HFFc6 (cell line): ENCODE measurements around the gene ONECUT1. TPM values are rescaled to one million over a fixed set of nuclear protein-coding genes. Genes with fewer than 3 reads are reported as not detected.

ENCODE experiments used
- DNase-seq: peaks from one replicate; pipeline ENCODE4 v3.0.0-alpha.2; 2018
- H3K27ac Mint-ChIP-seq: 2 replicates; pipeline ENCODE4 v1.8.0; 2020; ENCODE audit warnings: mild to moderate bottlenecking, mixed read lengths
- H3K27me3 Mint-ChIP-seq: 2 replicates; pipeline ENCODE4 v1.8.0; 2021; ENCODE audit warnings: mild to moderate bottlenecking, moderate library complexity, mixed read lengths; ENCODE audit not compliant: insufficient read depth
- H3K36me3 Mint-ChIP-seq: 2 replicates; pipeline ENCODE4 v1.8.0; 2021; ENCODE audit warnings: low read depth, mixed read lengths
- H3K4me1 Mint-ChIP-seq: 2 replicates; pipeline ENCODE4 v1.8.0; 2020; ENCODE audit warnings: low read depth, mixed read lengths
- H3K4me3 Mint-ChIP-seq: 2 replicates; pipeline ENCODE4 v1.8.0; 2020; ENCODE audit warnings: mild to moderate bottlenecking, moderate library complexity, mixed read lengths
- H3K9me3 Mint-ChIP-seq: 2 replicates; pipeline ENCODE4 v1.8.0; 2020; ENCODE audit warnings: mild to moderate bottlenecking, mixed read lengths
- CTCF ChIP-seq: fragments of 200-600 bp; sonication (generic); IDR thresholded peaks from 2 replicates; pipeline ENCODE4 v1.5.0; 2021; ENCODE audit warnings: antibody characterized with exemption, mild to moderate bottlenecking
- total RNA-seq, 6 experiments: library from RNA; stranded (reverse); fragmentation: NEBNext Ultra II Directional; extraction: Animal tissue kit (Norgen Biotek cat#: 25700); gene quantifications; 2 replicates in 1 of 6; 3 replicates in 5 of 6; pipeline ENCODE4 v1.2.3, GENCODE V29; 2021

ONECUT1 gene
- total RNA-seq, 6 experiments from 2014 or later: 0.16 to 0.38 (median 0.23) TPM; not detected in 2

- Mint-ChIP-seq H3K36me3 (peaks cover 4% of the 10 kb centered on the region; the same call in 1 of the 2 replicates), H3K27me3 (no peaks in the 10 kb centered on the region), H3K4me1 (peaks cover 39% of the 10 kb centered on the region), H3K4me3 (no peak overlapping the region), H3K27ac (no peak overlapping the region), H3K9me3 (no peaks in the 10 kb centered on the region; the same call in 1 of the 2 replicates)
- no peak for TF ChIP-seq CTCF
- DNase-seq: no peak
Observed at GRCh38 chr15:52726195-52726594, 63.9 kb downstream of the ONECUT1 start.

- Mint-ChIP-seq H3K27ac (no peak overlapping the region), H3K9me3 (no peaks in the 10 kb centered on the region)
Observed at GRCh38 chr15:52718551-52718950, 71.6 kb downstream of the ONECUT1 start.

GRCh38 chr15:52717924-52718323 lies 72.2 kb downstream of the ONECUT1 start:
- H3K27me3 Mint-ChIP-seq: peaks cover 2% of the 10 kb centered on the region
- no peak for DNase-seq
- TF ChIP-seq CTCF: no peak
- no peak overlapping the region for H3K4me3 Mint-ChIP-seq
- H3K4me1 Mint-ChIP-seq: no peaks in the 10 kb centered on the region
- H3K27ac Mint-ChIP-seq: no peak overlapping the region
- H3K9me3 Mint-ChIP-seq: no peaks in the 10 kb centered on the region
- no peaks in the 10 kb centered on the region for H3K36me3 Mint-ChIP-seq

More at GRCh38 chr15:52718551-52718950, 71.6 kb downstream of the ONECUT1 start:
- Mint-ChIP-seq H3K36me3 (no peaks in the 10 kb centered on the region), H3K27me3 (peaks cover 2% of the 10 kb centered on the region), H3K4me3 (no peak overlapping the region), H3K4me1 (no peaks in the 10 kb centered on the region)
- no peak for TF ChIP-seq CTCF
- DNase-seq: no peak

- no peak for DNase-seq
- no peaks in the 10 kb centered on the region for H3K36me3 Mint-ChIP-seq
- no peak overlapping the region for H3K4me3 Mint-ChIP-seq
- H3K9me3 Mint-ChIP-seq: no peaks in the 10 kb centered on the region
- peaks cover 2% of the 10 kb centered on the region for H3K27me3 Mint-ChIP-seq
- no peak overlapping the region for H3K27ac Mint-ChIP-seq
- TF ChIP-seq CTCF: no peak
- H3K4me1 Mint-ChIP-seq: no peaks in the 10 kb centered on the region
Observed at GRCh38 chr15:52717481-52717880, 72.7 kb downstream of the ONECUT1 start.

GRCh38 chr15:52716536-52716935 lies 73.6 kb downstream of the ONECUT1 start:
- no peak overlapping the region for H3K4me3 Mint-ChIP-seq
- DNase-seq: no peak
- peaks cover 2% of the 10 kb centered on the region for H3K27me3 Mint-ChIP-seq
- H3K36me3 Mint-ChIP-seq: no peaks in the 10 kb centered on the region
- no peak overlapping the region for H3K27ac Mint-ChIP-seq
- no peaks in the 10 kb centered on the region for H3K4me1 Mint-ChIP-seq
- TF ChIP-seq CTCF: no peak
- no peaks in the 10 kb centered on the region for H3K9me3 Mint-ChIP-seq

GRCh38 chr15:52715411-52715810 lies 74.7 kb downstream of the ONECUT1 start:
- H3K9me3 Mint-ChIP-seq: no peaks in the 10 kb centered on the region
- no peak overlapping the region for H3K4me3 Mint-ChIP-seq
- H3K36me3 Mint-ChIP-seq: no peaks in the 10 kb centered on the region

More at GRCh38 chr15:52715411-52715810, 74.7 kb downstream of the ONECUT1 start:
- Mint-ChIP-seq H3K4me1 (no peaks in the 10 kb centered on the region), H3K27me3 (peaks cover 2% of the 10 kb centered on the region), H3K27ac (no peak overlapping the region)
- TF ChIP-seq CTCF: no peak
- DNase-seq: no peak
